H1 (cell line): Measurements from ENCODE around the gene MAGOHB. TPM values are rescaled to one million over a fixed set of nuclear protein-coding genes. Genes with fewer than 3 reads are reported as not detected.

ENCODE experiments used
- KDM5A ChIP-seq: fragments of 200-600 bp; IDR thresholded peaks from 2 replicates; pipeline ENCODE4 v1.7.1; 2012; ENCODE audit warnings: mild to moderate bottlenecking, low read length, inconsistent platforms, mixed read lengths
- SIX5 ChIP-seq: IDR thresholded peaks from 2 replicates; pipeline ENCODE4 v1.6.1; 2011; ENCODE audit warnings: mild to moderate bottlenecking, low read depth, low read length
- SP2 ChIP-seq: IDR thresholded peaks from 2 replicates; pipeline ENCODE4 v1.6.1; 2012; ENCODE audit warnings: mild to moderate bottlenecking, low read length, inconsistent platforms
- TAF7 ChIP-seq: optimal IDR thresholded peaks from 2 replicates; pipeline ENCODE3; 2011; ENCODE audit warnings: low read depth, mild to moderate bottlenecking, inconsistent platforms, low read length, moderate library complexity, borderline replicate concordance
- TBP ChIP-seq: IDR thresholded peaks from 2 replicates; pipeline ENCODE4 v1.6.1; 2011; ENCODE audit warnings: low read depth, low read length, improper control_type of control experiment
- ZNF274 ChIP-seq: IDR thresholded peaks from 2 replicates; pipeline ENCODE4 v1.7.0; 2012; ENCODE audit warnings: low read length, borderline replicate concordance; ENCODE audit errors: extremely low read depth
- polyA plus RNA-seq, 7 experiments: library from polyadenylated mRNA; depleted of rRNA in 3 of 7; stranded (reverse) in 5 of 7; unstranded in 2 of 7; fragments of >200 nt in 5 of 7; fragments of 200-250 nt in 2 of 7; gene quantifications; 1 replicate in 5 of 7; 2 replicates in 1 of 7; 4 replicates in 1 of 7; pipeline versions ENCODE4 v1.2.1 to v1.2.3, GENCODE V29; 2011 to 2013; ENCODE audit warnings: missing spikeins in 2 of 7, mixed read lengths in 2 of 7
- total RNA-seq: library from RNA; stranded (reverse); fragmentation: NEBNext Ultra II Directional; extraction: Animal tissue kit (Norgen Biotek cat#: 25700); gene quantifications from 2 replicates; pipeline ENCODE4 v1.2.1, GENCODE V29; 2021
- TF ChIP-seq, protein P1 (sequence below), 3 experiments: IDR thresholded peaks; 1 replicate in 2 of 3; 2 replicates in 1 of 3; pipeline versions ENCODE4 v1.5.1 to v1.6.1; 2011; ENCODE audit warnings: low read length in 3 of 3, mild to moderate bottlenecking in 3 of 3, inconsistent platforms in 2 of 3, low read depth in 1 of 3, moderate library complexity in 1 of 3; ENCODE audit not compliant: insufficient read depth in 1 of 3; ENCODE audit errors: control extremely low read depth in 1 of 3

The MAGOHB gene
- total and polyA plus RNA-seq, 2 of the 8 experiments (the other 6 are each of a cell fraction or from before 2014, with no cell fraction given): 21.5 to 53.7 TPM

DNA sequence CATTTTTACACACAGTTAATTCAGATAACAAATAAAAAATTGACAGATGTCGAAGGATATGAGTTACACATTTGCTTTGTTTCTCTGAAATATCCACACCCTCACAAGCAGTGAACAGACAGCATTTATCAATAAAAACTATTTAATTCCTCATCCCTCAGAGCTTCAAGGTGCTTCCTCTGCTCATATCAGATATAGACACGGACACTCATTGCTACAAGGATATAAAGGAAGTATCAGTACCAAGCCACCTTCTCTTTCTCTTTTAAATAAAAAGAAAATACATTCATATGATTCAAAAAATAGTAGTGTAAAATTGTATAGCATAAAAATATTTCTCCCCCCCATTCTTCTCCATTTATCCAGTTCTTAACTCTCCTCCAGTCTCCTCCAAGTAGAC is 21.9 kb upstream of the MAGOHB start (continued):
- TF ChIP-seq, protein P1, sequence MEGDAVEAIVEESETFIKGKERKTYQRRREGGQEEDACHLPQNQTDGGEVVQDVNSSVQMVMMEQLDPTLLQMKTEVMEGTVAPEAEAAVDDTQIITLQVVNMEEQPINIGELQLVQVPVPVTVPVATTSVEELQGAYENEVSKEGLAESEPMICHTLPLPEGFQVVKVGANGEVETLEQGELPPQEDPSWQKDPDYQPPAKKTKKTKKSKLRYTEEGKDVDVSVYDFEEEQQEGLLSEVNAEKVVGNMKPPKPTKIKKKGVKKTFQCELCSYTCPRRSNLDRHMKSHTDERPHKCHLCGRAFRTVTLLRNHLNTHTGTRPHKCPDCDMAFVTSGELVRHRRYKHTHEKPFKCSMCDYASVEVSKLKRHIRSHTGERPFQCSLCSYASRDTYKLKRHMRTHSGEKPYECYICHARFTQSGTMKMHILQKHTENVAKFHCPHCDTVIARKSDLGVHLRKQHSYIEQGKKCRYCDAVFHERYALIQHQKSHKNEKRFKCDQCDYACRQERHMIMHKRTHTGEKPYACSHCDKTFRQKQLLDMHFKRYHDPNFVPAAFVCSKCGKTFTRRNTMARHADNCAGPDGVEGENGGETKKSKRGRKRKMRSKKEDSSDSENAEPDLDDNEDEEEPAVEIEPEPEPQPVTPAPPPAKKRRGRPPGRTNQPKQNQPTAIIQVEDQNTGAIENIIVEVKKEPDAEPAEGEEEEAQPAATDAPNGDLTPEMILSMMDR (IDR thresholded peaks at IDR 0.05; ENCODE audit: control extremely low read depth in 1 of 3, insufficient read depth in 1 of 3, low read depth in 1 of 3, low read length in 3 of 3): no peak
- no peak for TF ChIP-seq ZNF274
- TF ChIP-seq TBP: no peak
- no peak for TF ChIP-seq TAF7
- TF ChIP-seq KDM5A: no peak
- TF ChIP-seq SIX5: no peak
- TF ChIP-seq SP2: no peak
